HL-60 (cell line): Measurements from ENCODE around the gene PEX5L.

Experiments used
- DNase-seq, 2 experiments: peaks; one replicate each; pipeline ENCODE4 v3.0.0-alpha.2; 2010 to 2020; ENCODE audit warnings: low read depth in 1 of 2, low spot score in 1 of 2
- H3K27ac ChIP-seq: fragments of 250-450 bp; sonication (Bioruptor Pico); replicated peaks from 2 replicates; pipeline ENCODE4 v1.5.1; 2020; ENCODE audit warnings: mild to moderate bottlenecking, moderate library complexity
- H3K27me3 ChIP-seq: fragments of 250-450 bp; sonication (Bioruptor Pico); 2 replicates; pipeline ENCODE4 v1.5.1; 2021; ENCODE audit warnings: mild to moderate bottlenecking, moderate library complexity; ENCODE audit not compliant: insufficient read depth, poor library complexity, severe bottlenecking
- H3K4me3 ChIP-seq: replicated peaks from 2 replicates; pipeline ENCODE4 v1.5.1; 2011; ENCODE audit warnings: mild to moderate bottlenecking, control low read depth, low read length; ENCODE audit not compliant: insufficient read depth
- GABPA ChIP-seq: IDR thresholded peaks from 2 replicates; pipeline ENCODE4 v1.6.1; 2012; ENCODE audit warnings: low read depth
- POLR2AphosphoS5 ChIP-seq: IDR thresholded peaks from 2 replicates; pipeline ENCODE4 v1.6.1; 2012; ENCODE audit warnings: low read depth
- REST ChIP-seq: IDR thresholded peaks from 2 replicates; pipeline ENCODE4 v1.6.1; 2012; ENCODE audit warnings: low read depth; ENCODE audit not compliant: insufficient replicate concordance
- SPI1 ChIP-seq: IDR thresholded peaks from 2 replicates; pipeline ENCODE4 v1.6.1; 2012; ENCODE audit warnings: low read depth, mild to moderate bottlenecking, borderline replicate concordance
- TF ChIP-seq, protein P1 (sequence below): IDR thresholded peaks from one replicate; pipeline ENCODE4 v1.5.1; 2011; ENCODE audit warnings: low read length, control low read depth, inconsistent platforms; ENCODE audit not compliant: insufficient read depth

Gene PEX5L

DNA sequence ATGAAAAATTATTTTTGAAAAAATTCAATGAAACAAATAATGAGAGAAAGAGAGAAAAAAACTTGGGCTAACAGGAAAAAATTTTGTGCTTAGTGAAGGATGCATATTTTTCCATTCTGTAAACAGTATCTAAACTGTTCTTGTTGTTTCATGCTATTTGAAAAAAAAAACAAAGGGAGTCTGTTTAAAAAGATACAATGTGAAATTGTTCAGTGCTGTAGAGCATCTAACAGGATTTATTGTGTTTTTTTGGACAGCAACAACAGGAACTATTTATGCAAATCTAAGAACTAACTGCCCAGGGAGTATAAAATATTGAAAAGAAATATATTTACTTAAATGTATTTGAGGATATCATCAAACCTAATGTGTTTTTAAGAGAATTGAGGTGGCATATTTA, 55.1 kb downstream of the PEX5L start:
- Histone ChIP-seq H3K27me3 (no peaks in the 10 kb centered on the region), H3K27ac (no peak overlapping the region), H3K4me3 (no peak overlapping the region)
- no peak for DNase-seq
- TF ChIP-seq SPI1 (no peak), POLR2AphosphoS5 (no peak), GABPA (no peak), REST (no peak)
- TF ChIP-seq, protein P1, sequence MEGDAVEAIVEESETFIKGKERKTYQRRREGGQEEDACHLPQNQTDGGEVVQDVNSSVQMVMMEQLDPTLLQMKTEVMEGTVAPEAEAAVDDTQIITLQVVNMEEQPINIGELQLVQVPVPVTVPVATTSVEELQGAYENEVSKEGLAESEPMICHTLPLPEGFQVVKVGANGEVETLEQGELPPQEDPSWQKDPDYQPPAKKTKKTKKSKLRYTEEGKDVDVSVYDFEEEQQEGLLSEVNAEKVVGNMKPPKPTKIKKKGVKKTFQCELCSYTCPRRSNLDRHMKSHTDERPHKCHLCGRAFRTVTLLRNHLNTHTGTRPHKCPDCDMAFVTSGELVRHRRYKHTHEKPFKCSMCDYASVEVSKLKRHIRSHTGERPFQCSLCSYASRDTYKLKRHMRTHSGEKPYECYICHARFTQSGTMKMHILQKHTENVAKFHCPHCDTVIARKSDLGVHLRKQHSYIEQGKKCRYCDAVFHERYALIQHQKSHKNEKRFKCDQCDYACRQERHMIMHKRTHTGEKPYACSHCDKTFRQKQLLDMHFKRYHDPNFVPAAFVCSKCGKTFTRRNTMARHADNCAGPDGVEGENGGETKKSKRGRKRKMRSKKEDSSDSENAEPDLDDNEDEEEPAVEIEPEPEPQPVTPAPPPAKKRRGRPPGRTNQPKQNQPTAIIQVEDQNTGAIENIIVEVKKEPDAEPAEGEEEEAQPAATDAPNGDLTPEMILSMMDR: no peak

DNA sequence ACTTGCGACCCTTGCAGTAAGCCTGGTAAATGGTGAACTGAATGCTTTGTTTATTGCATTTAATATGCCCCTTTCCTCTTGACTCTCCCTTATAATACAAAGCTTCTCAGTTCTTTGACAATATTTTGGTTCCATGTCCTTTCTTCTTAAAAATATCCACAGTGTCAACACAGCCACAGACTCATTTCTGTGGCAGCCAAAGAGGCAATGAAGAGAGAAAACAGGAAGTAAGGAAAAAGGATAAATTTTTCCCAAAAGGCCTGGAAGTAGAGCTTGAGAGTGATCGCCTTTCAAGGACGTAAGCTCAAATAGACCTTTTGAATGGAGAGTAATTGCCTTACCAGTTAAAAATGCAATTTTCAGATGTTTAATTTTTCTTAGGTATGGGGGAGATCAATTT, 59.4 kb downstream of the PEX5L start:
- no peak overlapping the region for H3K27ac ChIP-seq
- H3K27me3 ChIP-seq: no peaks in the 10 kb centered on the region
- no peak for DNase-seq
- no peak overlapping the region for H3K4me3 ChIP-seq
- no peak for TF ChIP-seq SPI1
- no peak for TF ChIP-seq GABPA
- TF ChIP-seq POLR2AphosphoS5: no peak
- no peak for TF ChIP-seq REST
- TF ChIP-seq, protein P1: no peak

DNA sequence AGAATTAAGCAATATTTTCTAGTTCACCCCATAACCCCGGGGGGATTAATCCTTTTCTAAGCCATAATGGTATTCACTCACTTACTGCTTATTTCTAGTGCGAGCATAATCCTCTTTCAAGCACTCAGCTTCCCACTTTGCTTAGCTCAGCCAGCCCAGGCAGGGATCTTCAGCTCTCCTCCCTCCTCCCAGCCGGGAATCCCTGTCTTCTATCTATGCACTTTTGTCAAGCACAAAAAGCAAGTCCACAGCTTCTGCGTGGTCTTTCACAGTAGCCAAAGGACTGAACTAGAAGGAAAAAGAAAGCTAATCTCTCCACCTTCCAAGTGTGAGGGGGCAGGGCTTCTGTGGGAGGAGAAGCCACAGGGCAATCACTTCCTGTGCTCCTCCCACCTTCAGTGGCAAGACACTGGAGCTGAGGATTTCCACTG, 62.8 kb downstream of the PEX5L start:
- TF ChIP-seq REST (no peak), SPI1 (no peak), POLR2AphosphoS5 (no peak), GABPA (no peak)
- TF ChIP-seq, protein P1: no peak
- peak in 1 of 2 experiments; percentile 36 for DNase-seq
- Histone ChIP-seq H3K27ac (no peak overlapping the region; the same call in 1 of the 2 replicates), H3K4me3 (no peak overlapping the region), H3K27me3 (no peaks in the 10 kb centered on the region)
